NB4 (cell line): Measurements from ENCODE around the gene ARHGAP15.

Experiments used
- DNase-seq: peaks from one replicate; pipeline ENCODE4 v3.0.0; 2010; ENCODE audit warnings: low read depth
- H3K4me3 ChIP-seq: one replicate; pipeline ENCODE4 v1.5.1; 2011; ENCODE audit warnings: mild to moderate bottlenecking, low read depth, low read length, moderate library complexity
- MYC ChIP-seq: IDR thresholded peaks from 2 replicates; pipeline ENCODE4 v1.6.1; 2011; ENCODE audit warnings: low read depth, low read length
- POLR2A ChIP-seq: IDR thresholded peaks from 2 replicates; pipeline ENCODE4 v1.6.1; 2011; ENCODE audit warnings: mild to moderate bottlenecking; ENCODE audit not compliant: insufficient read length; ENCODE audit errors: extremely low read depth
- TF ChIP-seq, protein P1 (sequence below): IDR thresholded peaks from one replicate; pipeline ENCODE4 v1.5.1; 2012; ENCODE audit warnings: low read depth, low read length
- TF ChIP-seq, protein P2 (sequence below): IDR thresholded peaks from 2 replicates; pipeline ENCODE4 v1.6.1; 2011; ENCODE audit warnings: low read depth, low read length

ARHGAP15 gene

DNA sequence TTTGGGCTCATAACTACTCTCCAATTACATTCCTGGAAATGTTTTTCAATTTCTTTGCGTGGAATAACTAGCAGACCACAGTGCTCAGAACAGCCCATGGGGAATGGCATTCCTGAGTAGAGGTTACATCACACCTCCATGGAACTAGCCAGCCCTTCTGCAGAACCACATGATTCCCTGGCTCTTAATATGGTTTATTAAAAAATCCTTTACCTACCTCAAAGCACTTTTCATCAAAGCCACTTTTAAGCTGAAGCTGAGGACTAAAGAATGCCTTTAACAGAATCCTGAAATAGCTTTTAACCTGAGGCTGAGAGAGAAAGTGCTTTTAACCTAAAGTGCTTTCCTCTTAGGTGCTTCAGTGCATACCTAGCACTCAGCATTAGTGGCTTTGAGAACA is 376.3 kb downstream of the ARHGAP15 start:
- DNase-seq, result no peak
- TF ChIP-seq MYC, result no peak
- TF ChIP-seq, protein P1, sequence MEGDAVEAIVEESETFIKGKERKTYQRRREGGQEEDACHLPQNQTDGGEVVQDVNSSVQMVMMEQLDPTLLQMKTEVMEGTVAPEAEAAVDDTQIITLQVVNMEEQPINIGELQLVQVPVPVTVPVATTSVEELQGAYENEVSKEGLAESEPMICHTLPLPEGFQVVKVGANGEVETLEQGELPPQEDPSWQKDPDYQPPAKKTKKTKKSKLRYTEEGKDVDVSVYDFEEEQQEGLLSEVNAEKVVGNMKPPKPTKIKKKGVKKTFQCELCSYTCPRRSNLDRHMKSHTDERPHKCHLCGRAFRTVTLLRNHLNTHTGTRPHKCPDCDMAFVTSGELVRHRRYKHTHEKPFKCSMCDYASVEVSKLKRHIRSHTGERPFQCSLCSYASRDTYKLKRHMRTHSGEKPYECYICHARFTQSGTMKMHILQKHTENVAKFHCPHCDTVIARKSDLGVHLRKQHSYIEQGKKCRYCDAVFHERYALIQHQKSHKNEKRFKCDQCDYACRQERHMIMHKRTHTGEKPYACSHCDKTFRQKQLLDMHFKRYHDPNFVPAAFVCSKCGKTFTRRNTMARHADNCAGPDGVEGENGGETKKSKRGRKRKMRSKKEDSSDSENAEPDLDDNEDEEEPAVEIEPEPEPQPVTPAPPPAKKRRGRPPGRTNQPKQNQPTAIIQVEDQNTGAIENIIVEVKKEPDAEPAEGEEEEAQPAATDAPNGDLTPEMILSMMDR, result no peak
- no peak for TF ChIP-seq POLR2A
- no peak overlapping the region for H3K4me3 ChIP-seq

DNA sequence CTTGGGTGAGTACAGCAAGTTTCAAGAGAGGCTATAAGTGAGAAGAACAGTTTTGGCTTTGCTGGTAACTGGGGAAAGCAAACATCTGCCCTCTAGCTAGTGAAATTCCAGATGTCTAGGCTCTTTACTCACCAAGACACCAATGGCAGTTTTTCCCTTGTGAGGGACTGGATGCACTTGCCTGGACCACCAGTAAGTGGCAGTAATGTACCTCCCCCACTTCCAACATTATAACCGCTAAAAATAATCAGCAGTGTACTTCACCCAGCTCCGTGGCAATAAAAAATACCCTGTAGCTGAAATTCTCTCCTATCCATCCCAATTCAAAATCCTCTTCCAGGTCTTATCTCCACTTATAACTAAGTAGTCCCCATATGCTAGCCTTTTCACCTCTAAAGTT is 383.9 kb downstream of the ARHGAP15 start:
- peak; percentile 56 for DNase-seq

DNA sequence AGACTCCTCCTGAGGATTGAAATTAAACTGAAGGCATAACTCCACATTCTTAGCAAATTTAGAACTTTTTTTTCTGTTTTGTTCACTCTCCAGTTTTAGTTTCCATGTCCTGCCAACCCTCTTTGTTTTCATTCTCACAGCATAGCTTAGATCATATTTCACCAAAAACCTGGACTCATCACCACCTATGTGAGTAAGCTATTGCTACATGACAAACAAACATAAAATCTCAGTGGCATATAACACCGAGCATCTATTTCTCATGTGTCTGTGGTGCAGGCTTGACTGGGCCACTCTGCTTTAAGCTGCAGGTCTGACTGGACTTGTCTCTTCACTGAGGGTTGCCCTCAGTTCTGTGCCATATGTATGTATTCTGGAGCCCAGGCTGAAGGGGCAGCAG is 385.2 kb downstream of the ARHGAP15 start:
- TF ChIP-seq MYC (no peak), POLR2A (no peak)
- TF ChIP-seq, protein P1, result no peak
- TF ChIP-seq, protein P2, sequence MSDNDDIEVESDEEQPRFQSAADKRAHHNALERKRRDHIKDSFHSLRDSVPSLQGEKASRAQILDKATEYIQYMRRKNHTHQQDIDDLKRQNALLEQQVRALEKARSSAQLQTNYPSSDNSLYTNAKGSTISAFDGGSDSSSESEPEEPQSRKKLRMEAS, result no peak
- no peak overlapping the region for H3K4me3 ChIP-seq
- no peak for DNase-seq

More for the DNA sequence above, 383.9 kb downstream of the ARHGAP15 start:
- H3K4me3 ChIP-seq, result no peak overlapping the region
- TF ChIP-seq POLR2A (no peak), MYC (no peak)
- TF ChIP-seq, protein P2, result no peak
- TF ChIP-seq, protein P1, result peak; percentile 70

DNA sequence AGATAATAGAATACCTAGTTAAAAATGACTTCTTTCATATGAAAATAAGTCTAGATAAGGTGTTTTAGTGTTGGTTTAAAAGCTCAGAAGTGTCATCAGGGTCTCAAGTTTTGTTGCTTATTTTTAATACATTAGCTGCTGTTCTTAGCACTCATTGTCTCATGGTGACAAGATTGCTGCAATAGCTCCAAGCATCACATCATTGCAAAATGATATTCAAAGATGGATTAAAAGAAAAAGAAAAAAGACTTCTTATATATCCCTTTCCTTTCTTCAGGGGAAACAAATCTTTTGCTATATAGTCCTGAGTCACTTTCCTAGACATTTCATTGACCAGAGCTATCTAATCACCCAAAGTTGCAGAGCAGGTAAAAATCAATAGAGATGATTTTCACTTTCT is 386.1 kb downstream of the ARHGAP15 start:
- no peak overlapping the region for H3K4me3 ChIP-seq
- TF ChIP-seq, protein P1, result no peak
- TF ChIP-seq, protein P2, result no peak
- TF ChIP-seq POLR2A, result no peak
- no peak for TF ChIP-seq MYC
- DNase-seq, result no peak

DNA sequence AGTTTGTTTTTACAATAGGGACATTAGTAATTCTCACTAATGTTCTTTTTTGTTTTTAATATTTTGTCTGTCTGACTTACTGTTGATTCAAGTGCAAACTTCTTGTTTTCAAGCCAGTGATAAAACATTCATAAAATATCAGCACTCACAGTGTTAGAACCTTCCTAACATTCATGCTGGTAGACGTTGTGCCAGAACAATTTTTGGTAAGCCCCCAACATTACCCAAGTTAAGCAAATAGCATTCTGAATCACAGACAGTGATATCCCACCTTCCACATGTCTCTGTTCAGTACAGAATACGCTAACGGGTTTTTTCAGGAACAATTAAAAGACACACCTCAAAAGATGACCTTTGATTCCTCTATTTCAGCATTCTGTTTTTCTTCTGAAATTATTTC is 390.3 kb downstream of the ARHGAP15 start:
- no peak overlapping the region for H3K4me3 ChIP-seq
- no peak for DNase-seq
- TF ChIP-seq MYC (no peak), POLR2A (no peak)
- TF ChIP-seq, protein P2, result no peak
- TF ChIP-seq, protein P1, result no peak

DNA sequence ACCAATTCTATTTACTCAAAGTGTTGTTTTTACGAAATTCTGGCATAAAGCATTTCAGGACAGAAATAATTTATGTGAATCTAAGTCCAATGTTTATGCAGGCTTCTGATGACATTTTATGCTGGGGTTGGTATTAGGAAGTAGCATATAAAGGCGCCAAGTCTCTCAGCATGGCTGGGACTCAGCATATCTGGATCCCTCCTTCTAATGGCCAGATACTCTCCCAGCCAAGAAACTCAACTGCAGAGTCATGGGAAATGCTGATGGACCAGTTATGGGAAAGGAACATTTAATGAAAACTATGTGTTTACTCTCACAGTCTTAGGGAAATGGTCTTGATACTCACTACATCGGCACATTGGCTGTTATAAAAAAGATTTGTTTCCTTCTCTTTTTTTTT is 392.2 kb downstream of the ARHGAP15 start:
- H3K4me3 ChIP-seq, result no peak overlapping the region
- TF ChIP-seq MYC (no peak), POLR2A (no peak)
- TF ChIP-seq, protein P1, result no peak
- TF ChIP-seq, protein P2, result no peak

More for the DNA sequence above, 392.2 kb downstream of the ARHGAP15 start:
- no peak for DNase-seq
